ENCODE measurements around the gene ALS2CL.

DNA sequence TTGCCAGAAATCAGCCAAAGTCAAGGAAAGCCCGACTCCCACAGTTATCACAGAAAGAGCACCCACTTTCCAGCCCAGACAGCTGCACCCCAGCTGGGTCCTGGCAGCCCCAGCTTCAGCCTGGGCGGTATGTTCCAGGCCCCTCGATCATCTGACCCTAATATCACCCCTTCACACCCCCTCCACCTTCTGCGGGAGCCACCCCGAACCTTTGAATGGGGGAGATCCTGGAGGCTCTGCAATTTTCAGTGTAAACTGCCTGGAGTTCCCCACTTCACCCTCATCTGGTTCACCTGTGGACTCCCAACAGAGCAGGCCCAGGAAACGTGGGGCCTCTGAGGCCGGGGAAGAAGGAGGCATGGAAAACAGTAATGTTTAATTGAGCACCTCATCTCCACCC, 18.3 kb upstream of the ALS2CL start:
- no peak for TF ChIP-seq YY1 (IDR thresholded peaks at IDR 0.05; ENCODE audit: insufficient read depth, insufficient read length)
- TF ChIP-seq ZNF274 (IDR thresholded peaks at IDR 0.05; ENCODE audit: low read depth, low read length): no peak
